Endodermal cell (in vitro differentiated cells): ENCODE data around the gene GRIP2. TPM values are rescaled to one million over a fixed set of nuclear protein-coding genes. Genes with fewer than 3 reads are reported as not detected.

ENCODE experiments used
- DNase-seq: peaks from one replicate; pipeline ENCODE4 v3.0.0-alpha.2; 2017
- H3K27ac ChIP-seq: 2 replicates; pipeline ENCODE4 v1.5.1; 2013; ENCODE audit warnings: mild to moderate bottlenecking, low read depth, low read length, moderate library complexity
- H3K27me3 ChIP-seq: 2 replicates; pipeline ENCODE4 v1.6.1; 2013; ENCODE audit warnings: mild to moderate bottlenecking, low read length, moderate library complexity; ENCODE audit not compliant: insufficient read depth, control insufficient read depth, poor library complexity, severe bottlenecking
- H3K36me3 ChIP-seq: 2 replicates; pipeline ENCODE4 v1.7.0; 2013; ENCODE audit warnings: mild to moderate bottlenecking, low read length, moderate library complexity; ENCODE audit not compliant: control insufficient read depth, insufficient read depth
- H3K4me1 ChIP-seq: one replicate; pipeline ENCODE4 v1.7.0; 2013; ENCODE audit warnings: low read length; ENCODE audit not compliant: control insufficient read depth, insufficient read depth
- H3K4me3 ChIP-seq: 2 replicates; pipeline ENCODE4 v1.5.1; 2013; ENCODE audit warnings: mild to moderate bottlenecking, low read length, moderate library complexity
- H3K9ac ChIP-seq: 2 replicates; pipeline ENCODE4 v1.6.1; 2013; ENCODE audit warnings: mild to moderate bottlenecking, low read length, moderate library complexity; ENCODE audit not compliant: poor library complexity, severe bottlenecking; ENCODE audit errors: extremely low read depth
- H3K9me3 ChIP-seq: 2 replicates; pipeline ENCODE4 v1.6.1; 2013; ENCODE audit warnings: mild to moderate bottlenecking, low read length, moderate library complexity; ENCODE audit not compliant: control insufficient read depth
- H3K27ac Mint-ChIP-seq: 2 replicates; pipeline ENCODE4 v1.8.0; 2020; ENCODE audit warnings: mixed read lengths
- H3K27me3 Mint-ChIP-seq: 2 replicates; pipeline ENCODE4 v1.8.0; 2021; ENCODE audit warnings: mild to moderate bottlenecking, mixed read lengths; ENCODE audit not compliant: insufficient read depth
- H3K36me3 Mint-ChIP-seq: 2 replicates; pipeline ENCODE4 v1.8.0; 2020; ENCODE audit warnings: low read depth, mixed read lengths
- H3K4me1 Mint-ChIP-seq: 2 replicates; pipeline ENCODE4 v1.8.0; 2020; ENCODE audit warnings: mixed read lengths
- H3K4me3 Mint-ChIP-seq: 2 replicates; pipeline ENCODE4 v1.8.0; 2020; ENCODE audit warnings: mild to moderate bottlenecking, moderate library complexity, mixed read lengths
- H3K9me3 Mint-ChIP-seq: 2 replicates; pipeline ENCODE4 v1.8.0; 2020; ENCODE audit warnings: mild to moderate bottlenecking, mixed read lengths
- WGBS, 2 experiments: methylation state at CpG; one replicate each; pipeline versions ENCODE4 v1.1.5 to v1.1.7; 2013; ENCODE audit warnings: missing lambda C conversion rate in 2 of 2, mixed read lengths in 1 of 2; ENCODE audit not compliant: insufficient coverage in 1 of 2, insufficient read length in 1 of 2; 5-methylcytosine and 5-hydroxymethylcytosine counted together
- total RNA-seq, 2 donors: library from RNA; stranded (reverse); fragmentation: NEBNext Ultra II Directional in 1 of 2; extraction: Animal tissue kit (Norgen Biotek cat#: 25700) in 1 of 2; gene quantifications; 2 replicates in 1 of 2; 3 replicates in 1 of 2; pipeline ENCODE4 v1.2.1, GENCODE V29; 2021
- TF ChIP-seq, protein P1 (sequence below): fragments of 200-600 bp; sonication (generic); conservative IDR thresholded peaks from 2 replicates; pipeline ENCODE4 v1.5.0; 2021; ENCODE audit warnings: antibody characterized with exemption, mild to moderate bottlenecking

GRIP2 gene
- total RNA-seq, 2 donors from 2014 or later, result 2.0 to 2.2 TPM

GRCh38 chr3:14457481-14457880 is 82.7 kb downstream of the GRIP2 start:
- peaks cover 28% of the 10 kb centered on the region for H3K36me3 ChIP-seq
- no peak overlapping the region for H3K27ac ChIP-seq
- no peaks in the 10 kb centered on the region for H3K27me3 ChIP-seq
- Mint-ChIP-seq H3K4me3 (no peak overlapping the region), H3K36me3 (peaks cover 34% of the 10 kb centered on the region), H3K27me3 (no peaks in the 10 kb centered on the region), H3K27ac (peak overlapping the region; percentile 83), H3K4me1 (peaks cover 37% of the 10 kb centered on the region), H3K9me3 (no peaks in the 10 kb centered on the region)
- H3K4me1 ChIP-seq, result peaks cover 18% of the 10 kb centered on the region
- WGBS, 2 experiments, result 92 to 93% methylated on average over 5 of the region's 5 CpGs
- DNase-seq, result no peak
- H3K9ac ChIP-seq, result no peak overlapping the region
- TF ChIP-seq, protein P1, sequence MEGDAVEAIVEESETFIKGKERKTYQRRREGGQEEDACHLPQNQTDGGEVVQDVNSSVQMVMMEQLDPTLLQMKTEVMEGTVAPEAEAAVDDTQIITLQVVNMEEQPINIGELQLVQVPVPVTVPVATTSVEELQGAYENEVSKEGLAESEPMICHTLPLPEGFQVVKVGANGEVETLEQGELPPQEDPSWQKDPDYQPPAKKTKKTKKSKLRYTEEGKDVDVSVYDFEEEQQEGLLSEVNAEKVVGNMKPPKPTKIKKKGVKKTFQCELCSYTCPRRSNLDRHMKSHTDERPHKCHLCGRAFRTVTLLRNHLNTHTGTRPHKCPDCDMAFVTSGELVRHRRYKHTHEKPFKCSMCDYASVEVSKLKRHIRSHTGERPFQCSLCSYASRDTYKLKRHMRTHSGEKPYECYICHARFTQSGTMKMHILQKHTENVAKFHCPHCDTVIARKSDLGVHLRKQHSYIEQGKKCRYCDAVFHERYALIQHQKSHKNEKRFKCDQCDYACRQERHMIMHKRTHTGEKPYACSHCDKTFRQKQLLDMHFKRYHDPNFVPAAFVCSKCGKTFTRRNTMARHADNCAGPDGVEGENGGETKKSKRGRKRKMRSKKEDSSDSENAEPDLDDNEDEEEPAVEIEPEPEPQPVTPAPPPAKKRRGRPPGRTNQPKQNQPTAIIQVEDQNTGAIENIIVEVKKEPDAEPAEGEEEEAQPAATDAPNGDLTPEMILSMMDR, result no peak
- H3K4me3 ChIP-seq, result no peak overlapping the region
- H3K9me3 ChIP-seq, result no peaks in the 10 kb centered on the region

DNA sequence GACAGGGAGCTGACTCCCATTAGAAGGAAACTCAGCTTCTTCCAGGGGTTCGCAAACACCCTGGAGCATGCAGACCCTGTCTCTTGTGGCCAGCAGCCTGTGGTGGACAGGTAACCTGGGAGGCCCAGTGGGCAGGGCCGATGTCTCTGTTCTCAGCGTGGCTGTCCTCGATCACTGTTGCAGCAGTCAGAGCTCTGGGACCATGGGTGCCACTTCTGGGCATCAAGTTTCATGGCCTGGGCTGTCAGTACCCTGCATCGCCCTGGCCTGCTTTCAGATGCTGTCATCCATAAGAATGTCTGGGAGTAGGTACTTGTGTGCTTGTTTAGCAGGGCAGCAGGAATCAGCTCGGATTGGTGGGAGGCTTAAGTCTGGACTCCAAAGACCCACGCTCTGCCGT is 83.3 kb downstream of the GRIP2 start:
- H3K4me1 Mint-ChIP-seq, result peaks cover 30% of the 10 kb centered on the region
- H3K4me3 Mint-ChIP-seq, result no peak overlapping the region

GRCh38 chr3:14455571-14456317 is 84.4 kb downstream of the GRIP2 start:
- H3K36me3 ChIP-seq, result peaks cover 34% of the 10 kb centered on the region
- no peak overlapping the region for H3K27ac Mint-ChIP-seq
- no peak overlapping the region for H3K4me3 Mint-ChIP-seq
- TF ChIP-seq, protein P1, result no peak
- peaks cover 46% of the 10 kb centered on the region for H3K36me3 Mint-ChIP-seq
- H3K9ac ChIP-seq, result no peak overlapping the region
- no peak for DNase-seq
- H3K4me1 Mint-ChIP-seq, result peaks cover 19% of the 10 kb centered on the region
- H3K27me3 Mint-ChIP-seq, result no peaks in the 10 kb centered on the region
- H3K9me3 ChIP-seq, result no peaks in the 10 kb centered on the region
- H3K27me3 ChIP-seq, result no peaks in the 10 kb centered on the region
- H3K27ac ChIP-seq, result no peak overlapping the region
- peaks cover 11% of the 10 kb centered on the region for H3K4me1 ChIP-seq
- no peak overlapping the region for H3K4me3 ChIP-seq
- no peaks in the 10 kb centered on the region for H3K9me3 Mint-ChIP-seq
- WGBS, 2 experiments, result 93 to 100% methylated on average over 6 of the region's 6 CpGs

More for the DNA sequence above, 83.3 kb downstream of the GRIP2 start:
- Histone ChIP-seq H3K4me1 (peaks cover 15% of the 10 kb centered on the region), H3K27ac (no peak overlapping the region), H3K36me3 (peaks cover 28% of the 10 kb centered on the region), H3K9ac (no peak overlapping the region), H3K27me3 (no peaks in the 10 kb centered on the region), H3K4me3 (no peak overlapping the region), H3K9me3 (no peaks in the 10 kb centered on the region)
- no peak for DNase-seq
- 91 to 92% methylated on average over 6 to 8 of the region's 8 CpGs for WGBS, 2 experiments
- TF ChIP-seq, protein P1, result no peak
- Mint-ChIP-seq H3K9me3 (no peaks in the 10 kb centered on the region), H3K27me3 (no peaks in the 10 kb centered on the region), H3K36me3 (peaks cover 39% of the 10 kb centered on the region), H3K27ac (no peak overlapping the region)
